Panc1 (cell line): ENCODE data around the gene OPA1. TPM values are rescaled to one million over a fixed set of nuclear protein-coding genes. Genes with fewer than 3 reads are reported as not detected.

Source experiments
- ATAC-seq: fragments of 200-7000 bp; cut with Tn5 transposase; 2 replicates; pipeline ENCODE4 v1.9.1; 2020; ENCODE audit warnings: mild to moderate bottlenecking, moderate library complexity
- BruUV-seq: library from RNA; stranded (reverse); fragments of 400-500 nt; replicated peaks from 2 replicates; lab custom pipeline; 2021; lab: Mats Ljungman, UMichigan
- CTCF ChIA-PET: fragments of 300-600 bp; sonication (Branson Sonifier 250); formaldehyde crosslinking; loops from one replicate; lab custom pipeline; 2022; ENCODE audit warnings: antibody characterized with exemption; lab: Charles Lee
- POLR2A ChIA-PET: fragments of 300-600 bp; sonication (Branson Sonifier 250); formaldehyde crosslinking; loops from one replicate; lab custom pipeline; 2022; ENCODE audit warnings: antibody characterized with exemption; lab: Charles Lee
- DNase-seq: peaks from one replicate; pipeline ENCODE4 v3.0.0-alpha.2; 2010; ENCODE audit warnings: low read depth, low spot score
- H3K27ac ChIP-seq: 2 replicates; pipeline ENCODE4 v1.5.1; 2011; ENCODE audit warnings: mild to moderate bottlenecking, low read length, inconsistent platforms
- H3K27me3 ChIP-seq: fragments of 200-500 bp; sonication (Bioruptor generic); 2 replicates; pipeline ENCODE4 v1.6.0; 2014; ENCODE audit warnings: low read length, inconsistent platforms; ENCODE audit not compliant: control insufficient read depth, insufficient read depth
- H3K36me3 ChIP-seq: fragments of 200-500 bp; sonication (Bioruptor generic); 2 replicates; pipeline ENCODE4 v1.5.1; 2014; ENCODE audit warnings: inconsistent platforms, mild to moderate bottlenecking, low read length, moderate library complexity; ENCODE audit not compliant: control insufficient read depth, insufficient read depth
- H3K4me1 ChIP-seq: 2 replicates; pipeline ENCODE4 v1.5.1; 2011; ENCODE audit warnings: inconsistent platforms, mild to moderate bottlenecking, low read length, moderate library complexity; ENCODE audit not compliant: control insufficient read depth, insufficient read depth
- H3K4me3 ChIP-seq, 2 experiments: 2 replicates each; pipeline ENCODE4 v1.5.1; 2011 to 2012; ENCODE audit warnings: low read depth in 2 of 2, low read length in 2 of 2, mild to moderate bottlenecking in 2 of 2, inconsistent platforms in 1 of 2, moderate library complexity in 1 of 2
- H3K9me3 ChIP-seq: fragments of 200-500 bp; sonication (Bioruptor generic); 2 replicates; pipeline ENCODE4 v1.5.1; 2014; ENCODE audit warnings: low read depth, mild to moderate bottlenecking, inconsistent platforms, low read length, moderate library complexity; ENCODE audit not compliant: control insufficient read depth, insufficient read depth
- POLR2AphosphoS5 ChIP-seq: IDR thresholded peaks from 2 replicates; pipeline ENCODE4 v1.6.1; 2012; ENCODE audit warnings: mild to moderate bottlenecking, low read depth, low read length, moderate library complexity
- SIN3A ChIP-seq: IDR thresholded peaks from 2 replicates; pipeline ENCODE4 v1.6.1; 2012; ENCODE audit warnings: low read depth, mild to moderate bottlenecking, low read length, moderate library complexity, borderline replicate concordance; ENCODE audit not compliant: insufficient read depth
- TCF7L2 ChIP-seq: IDR thresholded peaks from 2 replicates; pipeline ENCODE4 v1.6.1; 2011; ENCODE audit warnings: mild to moderate bottlenecking, low read depth, low read length, inconsistent platforms
- in situ Hi-C: cut with HindIII; loops from 2 replicates; pipeline ENCODE4 v1.10.0; 2016; ENCODE audit warnings: low sequenced_read_pairs, low pct_unique_long_range_greater_than_20kb
- intact Hi-C: fragments of 100-400 bp; cut with micrococcal nuclease; formaldehyde crosslinking; loops from one replicate; pipeline ENCODE4 v1.10.0; 2022; ENCODE audit not compliant: unreplicated experiment
- total RNA-seq: library from RNA; stranded (reverse); gene quantifications from one replicate; pipeline ENCODE4 v1.2.1, GENCODE V29; 2021; ENCODE audit not compliant: unreplicated experiment
- TF ChIP-seq, protein P1 (sequence below): fragments of 450-650 bp; IDR thresholded peaks from 2 replicates; pipeline ENCODE4 v1.5.1; 2017; ENCODE audit warnings: mild to moderate bottlenecking
- TF ChIP-seq, protein P2 (sequence below), 2 experiments: IDR thresholded peaks; 2 replicates each; pipeline ENCODE4 v1.6.1; 2011 to 2012; ENCODE audit warnings: low read depth in 2 of 2, control low read depth in 1 of 2, low read length in 1 of 2, mild to moderate bottlenecking in 1 of 2, moderate library complexity in 1 of 2; ENCODE audit not compliant: insufficient read depth in 1 of 2

OPA1 gene
- total RNA-seq, 1 experiment from 2014 or later = 109 TPM

DNA sequence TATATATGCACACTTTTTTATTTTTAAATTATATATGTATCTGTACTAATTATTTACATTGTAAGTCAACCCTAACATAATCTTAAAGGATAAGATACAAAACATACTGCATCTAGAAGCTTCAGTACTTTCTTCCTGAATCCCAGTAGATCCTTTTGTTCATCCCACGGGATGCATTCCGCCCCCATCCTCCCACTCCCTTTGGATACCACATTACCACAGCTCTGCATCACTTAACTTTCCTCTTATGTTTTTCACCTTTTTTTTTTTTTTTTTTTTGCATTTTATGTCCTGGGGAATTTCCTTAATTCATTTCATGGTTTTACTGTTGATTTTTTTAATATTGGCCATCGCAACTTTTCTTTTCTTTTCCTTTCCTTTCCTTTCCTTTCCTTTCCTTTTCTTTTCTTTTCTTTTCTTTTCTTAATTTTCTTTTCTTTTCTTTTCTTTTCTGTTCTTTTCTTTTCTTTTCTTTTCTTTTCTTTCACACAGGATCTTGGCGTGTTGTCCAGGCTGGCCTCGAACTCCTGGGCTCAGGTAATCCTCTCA lies 3.0 kb downstream of the OPA1 start:
- intact Hi-C loops = no loop called here
- no peaks in the 10 kb centered on the region for H3K9me3 ChIP-seq
- no peak overlapping the region for H3K27ac ChIP-seq
- no peak for ATAC-seq
- TF ChIP-seq SIN3A (no peak), POLR2AphosphoS5 (no peak), TCF7L2 (no peak)
- TF ChIP-seq, protein P1, sequence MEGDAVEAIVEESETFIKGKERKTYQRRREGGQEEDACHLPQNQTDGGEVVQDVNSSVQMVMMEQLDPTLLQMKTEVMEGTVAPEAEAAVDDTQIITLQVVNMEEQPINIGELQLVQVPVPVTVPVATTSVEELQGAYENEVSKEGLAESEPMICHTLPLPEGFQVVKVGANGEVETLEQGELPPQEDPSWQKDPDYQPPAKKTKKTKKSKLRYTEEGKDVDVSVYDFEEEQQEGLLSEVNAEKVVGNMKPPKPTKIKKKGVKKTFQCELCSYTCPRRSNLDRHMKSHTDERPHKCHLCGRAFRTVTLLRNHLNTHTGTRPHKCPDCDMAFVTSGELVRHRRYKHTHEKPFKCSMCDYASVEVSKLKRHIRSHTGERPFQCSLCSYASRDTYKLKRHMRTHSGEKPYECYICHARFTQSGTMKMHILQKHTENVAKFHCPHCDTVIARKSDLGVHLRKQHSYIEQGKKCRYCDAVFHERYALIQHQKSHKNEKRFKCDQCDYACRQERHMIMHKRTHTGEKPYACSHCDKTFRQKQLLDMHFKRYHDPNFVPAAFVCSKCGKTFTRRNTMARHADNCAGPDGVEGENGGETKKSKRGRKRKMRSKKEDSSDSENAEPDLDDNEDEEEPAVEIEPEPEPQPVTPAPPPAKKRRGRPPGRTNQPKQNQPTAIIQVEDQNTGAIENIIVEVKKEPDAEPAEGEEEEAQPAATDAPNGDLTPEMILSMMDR = no peak
- TF ChIP-seq, protein P2, sequence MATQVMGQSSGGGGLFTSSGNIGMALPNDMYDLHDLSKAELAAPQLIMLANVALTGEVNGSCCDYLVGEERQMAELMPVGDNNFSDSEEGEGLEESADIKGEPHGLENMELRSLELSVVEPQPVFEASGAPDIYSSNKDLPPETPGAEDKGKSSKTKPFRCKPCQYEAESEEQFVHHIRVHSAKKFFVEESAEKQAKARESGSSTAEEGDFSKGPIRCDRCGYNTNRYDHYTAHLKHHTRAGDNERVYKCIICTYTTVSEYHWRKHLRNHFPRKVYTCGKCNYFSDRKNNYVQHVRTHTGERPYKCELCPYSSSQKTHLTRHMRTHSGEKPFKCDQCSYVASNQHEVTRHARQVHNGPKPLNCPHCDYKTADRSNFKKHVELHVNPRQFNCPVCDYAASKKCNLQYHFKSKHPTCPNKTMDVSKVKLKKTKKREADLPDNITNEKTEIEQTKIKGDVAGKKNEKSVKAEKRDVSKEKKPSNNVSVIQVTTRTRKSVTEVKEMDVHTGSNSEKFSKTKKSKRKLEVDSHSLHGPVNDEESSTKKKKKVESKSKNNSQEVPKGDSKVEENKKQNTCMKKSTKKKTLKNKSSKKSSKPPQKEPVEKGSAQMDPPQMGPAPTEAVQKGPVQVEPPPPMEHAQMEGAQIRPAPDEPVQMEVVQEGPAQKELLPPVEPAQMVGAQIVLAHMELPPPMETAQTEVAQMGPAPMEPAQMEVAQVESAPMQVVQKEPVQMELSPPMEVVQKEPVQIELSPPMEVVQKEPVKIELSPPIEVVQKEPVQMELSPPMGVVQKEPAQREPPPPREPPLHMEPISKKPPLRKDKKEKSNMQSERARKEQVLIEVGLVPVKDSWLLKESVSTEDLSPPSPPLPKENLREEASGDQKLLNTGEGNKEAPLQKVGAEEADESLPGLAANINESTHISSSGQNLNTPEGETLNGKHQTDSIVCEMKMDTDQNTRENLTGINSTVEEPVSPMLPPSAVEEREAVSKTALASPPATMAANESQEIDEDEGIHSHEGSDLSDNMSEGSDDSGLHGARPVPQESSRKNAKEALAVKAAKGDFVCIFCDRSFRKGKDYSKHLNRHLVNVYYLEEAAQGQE (IDR thresholded peaks at IDR 0.05; ENCODE audit: insufficient read depth in 1 of 2, low read depth in 2 of 2, low read length in 1 of 2) = no peak
- H3K4me3 ChIP-seq = no peak overlapping the region
- DNase-seq = no peak
- BruUV-seq = no TSS peak
- peaks cover 12% of the 10 kb centered on the region; the same call in 1 of the 2 replicates for H3K4me1 ChIP-seq
- no peaks in the 10 kb centered on the region for H3K27me3 ChIP-seq
- POLR2A ChIA-PET = no interaction called here
- in situ Hi-C loops = no loop called here
- CTCF ChIA-PET = no interaction called here
- peaks cover 4% of the 10 kb centered on the region; the same call in 1 of the 2 replicates for H3K36me3 ChIP-seq

DNA sequence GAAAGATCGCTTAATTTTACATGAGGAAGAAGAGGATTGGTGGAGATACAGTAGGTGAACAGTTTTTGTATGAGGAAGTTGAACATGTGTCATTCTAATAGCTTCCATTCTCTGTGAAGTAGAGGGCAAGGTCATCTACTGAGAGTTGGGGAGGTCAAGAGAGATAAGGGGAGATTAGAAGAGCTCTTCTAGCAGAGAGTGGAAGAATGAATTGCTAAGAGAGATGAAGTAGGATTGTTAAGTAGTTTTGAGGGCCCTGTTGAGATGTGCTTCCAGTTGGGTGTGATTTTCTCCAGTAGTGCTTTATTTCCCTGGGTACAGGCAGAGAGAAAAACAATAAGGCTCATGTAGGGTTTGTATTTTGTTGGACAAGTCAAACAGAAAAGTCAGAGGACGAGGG lies 5.2 kb downstream of the OPA1 start:
- no peak overlapping the region for H3K27ac ChIP-seq
- no peaks in the 10 kb centered on the region for H3K27me3 ChIP-seq
- ATAC-seq (no peak), DNase-seq (no peak)
- in situ Hi-C loops (no loop called here), intact Hi-C loops (no loop called here)
- peaks cover 4% of the 10 kb centered on the region for H3K36me3 ChIP-seq
- POLR2A ChIA-PET = interaction anchor here (0.6 kb wide), 1 partner anchor 718 kb away, joined by 3 read pairs; no protein-coding TSS in a partner anchor
- no peak overlapping the region for H3K4me3 ChIP-seq
- H3K4me1 ChIP-seq = peaks cover 8% of the 10 kb centered on the region; the same call in 1 of the 2 replicates
- CTCF ChIA-PET = interaction anchor here (0.6 kb wide), 1 partner anchor 426 kb away, joined by 3 read pairs; no protein-coding TSS in a partner anchor
- BruUV-seq = no TSS peak
- TF ChIP-seq, protein P1 = no peak
- TF ChIP-seq SIN3A (no peak), POLR2AphosphoS5 (no peak), TCF7L2 (no peak)
- TF ChIP-seq, protein P2 (IDR thresholded peaks at IDR 0.05; ENCODE audit: insufficient read depth in 1 of 2, low read depth in 2 of 2, low read length in 1 of 2) = no peak
- no peaks in the 10 kb centered on the region for H3K9me3 ChIP-seq
